RWPE2 (cell line): ENCODE measurements around the gene OBSCN.

ENCODE experiments used
- ATAC-seq: fragments of 200-7000 bp; cut with Tn5 transposase; 3 replicates; pipeline ENCODE4 v1.9.1; 2021; ENCODE audit warnings: low read depth
- DNase-seq: peaks from one replicate; pipeline ENCODE4 v3.0.0-alpha.2; 2020; ENCODE audit warnings: low spot score
- H3K27ac ChIP-seq: fragments of 450-650 bp; 2 replicates; pipeline ENCODE4 v1.5.1; 2017; ENCODE audit warnings: mild to moderate bottlenecking; ENCODE audit not compliant: poor library complexity, severe bottlenecking
- H3K27me3 ChIP-seq: fragments of 250-450 bp; sonication (Bioruptor Pico); 2 replicates; pipeline ENCODE4 v1.5.1; 2021; ENCODE audit warnings: mild to moderate bottlenecking, moderate library complexity; ENCODE audit not compliant: insufficient read depth, poor library complexity, severe bottlenecking
- H3K36me3 ChIP-seq: fragments of 250-450 bp; sonication (Bioruptor Pico); 2 replicates; pipeline ENCODE4 v1.5.1; 2020; ENCODE audit warnings: low read depth, mild to moderate bottlenecking, moderate library complexity
- H3K4me1 ChIP-seq: fragments of 250-450 bp; sonication (Bioruptor Pico); 2 replicates; pipeline ENCODE4 v1.5.1; 2021; ENCODE audit warnings: mild to moderate bottlenecking, moderate library complexity; ENCODE audit not compliant: insufficient read depth, poor library complexity, severe bottlenecking
- H3K4me3 ChIP-seq: fragments of 250-450 bp; sonication (Bioruptor Pico); 2 replicates; pipeline ENCODE4 v1.5.1; 2021; ENCODE audit warnings: mild to moderate bottlenecking, moderate library complexity; ENCODE audit not compliant: severe bottlenecking
- H3K9me3 ChIP-seq: fragments of 250-450 bp; sonication (Bioruptor Pico); 2 replicates; pipeline ENCODE4 v1.5.1; 2021; ENCODE audit warnings: mild to moderate bottlenecking, moderate library complexity; ENCODE audit not compliant: severe bottlenecking
- CTCF ChIP-seq: fragments of 450-650 bp; IDR thresholded peaks from one replicate; pipeline ENCODE4 v1.5.1; 2017; ENCODE audit warnings: mild to moderate bottlenecking, moderate library complexity; ENCODE audit not compliant: poor library complexity, severe bottlenecking

The OBSCN gene

GRCh38 chr1:228362884-228363450 lies 155.1 kb downstream of the OBSCN start:
- DNase-seq, result no peak
- no peak overlapping the region for H3K27ac ChIP-seq
- no peaks in the 10 kb centered on the region for H3K4me1 ChIP-seq
- no peak for TF ChIP-seq CTCF
- no peaks in the 10 kb centered on the region for H3K27me3 ChIP-seq
- H3K9me3 ChIP-seq, result no peaks in the 10 kb centered on the region
- H3K4me3 ChIP-seq, result no peak overlapping the region
- no peaks in the 10 kb centered on the region for H3K36me3 ChIP-seq
- no peak for ATAC-seq

- no peaks in the 10 kb centered on the region for H3K4me1 ChIP-seq
- no peak for TF ChIP-seq CTCF
- no peaks in the 10 kb centered on the region for H3K9me3 ChIP-seq
- H3K27ac ChIP-seq, result no peak overlapping the region
- ATAC-seq, result no peak
- H3K27me3 ChIP-seq, result no peaks in the 10 kb centered on the region
- DNase-seq, result no peak
- no peaks in the 10 kb centered on the region for H3K36me3 ChIP-seq
- H3K4me3 ChIP-seq, result no peak overlapping the region
Observed at GRCh38 chr1:228363686-228364067, 155.8 kb downstream of the OBSCN start.

GRCh38 chr1:228364068-228364705 lies 156.3 kb downstream of the OBSCN start:
- Histone ChIP-seq H3K4me3 (no peak overlapping the region), H3K36me3 (no peaks in the 10 kb centered on the region), H3K9me3 (no peaks in the 10 kb centered on the region), H3K27ac (no peak overlapping the region), H3K27me3 (no peaks in the 10 kb centered on the region), H3K4me1 (no peaks in the 10 kb centered on the region)
- no peak for TF ChIP-seq CTCF
- ATAC-seq (no peak), DNase-seq (no peak)

- ATAC-seq, result no peak
Observed at GRCh38 chr1:228364706-228365213, 156.9 kb downstream of the OBSCN start.

More at GRCh38 chr1:228364706-228365213, 156.9 kb downstream of the OBSCN start:
- Histone ChIP-seq H3K27me3 (no peaks in the 10 kb centered on the region), H3K36me3 (no peaks in the 10 kb centered on the region), H3K4me1 (no peaks in the 10 kb centered on the region), H3K4me3 (no peak overlapping the region), H3K27ac (no peak overlapping the region), H3K9me3 (no peaks in the 10 kb centered on the region)
- no peak for TF ChIP-seq CTCF
- no peak for DNase-seq
